Nephron (organoid): ENCODE measurements around the gene CSF2RB.
A peak's percentile ranks its signal among the peaks of the same experiment; 100 is the strongest.

ENCODE experiments used
- H3K27ac Mint-ChIP-seq, 3 experiments: 2 replicates each; pipeline ENCODE4 v1.8.0; 2020; ENCODE audit warnings: mixed read lengths in 3 of 3, mild to moderate bottlenecking in 2 of 3, moderate library complexity in 1 of 3
- H3K27me3 Mint-ChIP-seq: 2 replicates; pipeline ENCODE4 v1.8.0; 2021; ENCODE audit warnings: low read depth, mild to moderate bottlenecking, moderate library complexity, mixed read lengths
- H3K36me3 Mint-ChIP-seq: 2 replicates; pipeline ENCODE4 v1.8.0; 2020; ENCODE audit warnings: low read depth, mixed read lengths
- H3K4me1 Mint-ChIP-seq: 2 replicates; pipeline ENCODE4 v1.8.0; 2020; ENCODE audit warnings: mixed read lengths
- H3K4me3 Mint-ChIP-seq, 3 experiments: 2 replicates each; pipeline ENCODE4 v1.8.0; 2020; ENCODE audit warnings: mild to moderate bottlenecking in 3 of 3, mixed read lengths in 3 of 3, moderate library complexity in 2 of 3
- H3K9me3 Mint-ChIP-seq: 2 replicates; pipeline ENCODE4 v1.8.0; 2020; ENCODE audit warnings: mixed read lengths
- TF ChIP-seq, protein P1 (sequence below), 3 experiments: fragments of 200-600 bp; sonication (generic); IDR thresholded peaks; one replicate each; pipeline ENCODE4 v1.5.0; 2021; ENCODE audit warnings: antibody characterized with exemption in 3 of 3; ENCODE audit not compliant: unreplicated experiment in 3 of 3

CSF2RB gene

GRCh38 chr22:36926721-36927435 is 13.4 kb downstream of the CSF2RB start:
- no peak overlapping the region for H3K4me3 Mint-ChIP-seq
- H3K9me3 Mint-ChIP-seq, result no peaks in the 10 kb centered on the region
- TF ChIP-seq, protein P1, sequence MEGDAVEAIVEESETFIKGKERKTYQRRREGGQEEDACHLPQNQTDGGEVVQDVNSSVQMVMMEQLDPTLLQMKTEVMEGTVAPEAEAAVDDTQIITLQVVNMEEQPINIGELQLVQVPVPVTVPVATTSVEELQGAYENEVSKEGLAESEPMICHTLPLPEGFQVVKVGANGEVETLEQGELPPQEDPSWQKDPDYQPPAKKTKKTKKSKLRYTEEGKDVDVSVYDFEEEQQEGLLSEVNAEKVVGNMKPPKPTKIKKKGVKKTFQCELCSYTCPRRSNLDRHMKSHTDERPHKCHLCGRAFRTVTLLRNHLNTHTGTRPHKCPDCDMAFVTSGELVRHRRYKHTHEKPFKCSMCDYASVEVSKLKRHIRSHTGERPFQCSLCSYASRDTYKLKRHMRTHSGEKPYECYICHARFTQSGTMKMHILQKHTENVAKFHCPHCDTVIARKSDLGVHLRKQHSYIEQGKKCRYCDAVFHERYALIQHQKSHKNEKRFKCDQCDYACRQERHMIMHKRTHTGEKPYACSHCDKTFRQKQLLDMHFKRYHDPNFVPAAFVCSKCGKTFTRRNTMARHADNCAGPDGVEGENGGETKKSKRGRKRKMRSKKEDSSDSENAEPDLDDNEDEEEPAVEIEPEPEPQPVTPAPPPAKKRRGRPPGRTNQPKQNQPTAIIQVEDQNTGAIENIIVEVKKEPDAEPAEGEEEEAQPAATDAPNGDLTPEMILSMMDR (IDR thresholded peaks at IDR 0.05; ENCODE audit: unreplicated experiment in 3 of 3), result no peak
- peaks cover 14% of the 10 kb centered on the region for H3K27me3 Mint-ChIP-seq
- H3K36me3 Mint-ChIP-seq, result no peaks in the 10 kb centered on the region
- H3K4me1 Mint-ChIP-seq, result peaks cover 24% of the 10 kb centered on the region
- H3K27ac Mint-ChIP-seq, result no peak overlapping the region

- Mint-ChIP-seq H3K4me3 (no peak overlapping the region), H3K27ac (peak overlapping the region in 1 of 3 experiments; percentile 14), H3K27me3 (peaks cover 14% of the 10 kb centered on the region), H3K36me3 (no peaks in the 10 kb centered on the region), H3K9me3 (no peaks in the 10 kb centered on the region), H3K4me1 (peaks cover 24% of the 10 kb centered on the region)
- TF ChIP-seq, protein P1 (IDR thresholded peaks at IDR 0.05; ENCODE audit: unreplicated experiment in 3 of 3), result no peak
Observed at GRCh38 chr22:36927671-36928070, 14.2 kb downstream of the CSF2RB start.

DNA sequence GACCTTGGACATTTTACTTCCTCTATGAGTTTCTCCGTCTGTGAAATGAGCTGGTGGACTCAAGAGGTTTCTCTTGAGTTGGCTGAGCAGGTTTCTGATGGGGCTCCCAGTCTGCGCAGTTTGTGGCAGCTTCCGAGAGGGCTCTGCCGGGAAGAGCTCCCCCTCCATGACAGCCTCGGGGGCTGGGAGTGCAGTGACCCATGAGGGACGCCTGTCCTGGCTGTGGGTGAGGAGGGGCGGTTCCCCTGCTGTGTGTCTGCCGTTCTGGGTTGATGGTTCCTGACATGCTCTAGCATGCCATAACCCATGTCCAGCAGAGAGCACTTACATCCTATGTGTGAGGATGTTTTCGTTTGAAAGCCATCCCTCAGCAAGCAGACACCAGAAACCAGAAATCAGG is 14.8 kb downstream of the CSF2RB start:
- H3K9me3 Mint-ChIP-seq, result no peaks in the 10 kb centered on the region
- no peak overlapping the region for H3K4me3 Mint-ChIP-seq
- peak overlapping the region in 1 of 3 experiments; percentile 30 for H3K27ac Mint-ChIP-seq
- peaks cover 14% of the 10 kb centered on the region for H3K27me3 Mint-ChIP-seq
- TF ChIP-seq, protein P1 (IDR thresholded peaks at IDR 0.05; ENCODE audit: unreplicated experiment in 3 of 3), result no peak
- peaks cover 24% of the 10 kb centered on the region for H3K4me1 Mint-ChIP-seq
- no peaks in the 10 kb centered on the region for H3K36me3 Mint-ChIP-seq

DNA sequence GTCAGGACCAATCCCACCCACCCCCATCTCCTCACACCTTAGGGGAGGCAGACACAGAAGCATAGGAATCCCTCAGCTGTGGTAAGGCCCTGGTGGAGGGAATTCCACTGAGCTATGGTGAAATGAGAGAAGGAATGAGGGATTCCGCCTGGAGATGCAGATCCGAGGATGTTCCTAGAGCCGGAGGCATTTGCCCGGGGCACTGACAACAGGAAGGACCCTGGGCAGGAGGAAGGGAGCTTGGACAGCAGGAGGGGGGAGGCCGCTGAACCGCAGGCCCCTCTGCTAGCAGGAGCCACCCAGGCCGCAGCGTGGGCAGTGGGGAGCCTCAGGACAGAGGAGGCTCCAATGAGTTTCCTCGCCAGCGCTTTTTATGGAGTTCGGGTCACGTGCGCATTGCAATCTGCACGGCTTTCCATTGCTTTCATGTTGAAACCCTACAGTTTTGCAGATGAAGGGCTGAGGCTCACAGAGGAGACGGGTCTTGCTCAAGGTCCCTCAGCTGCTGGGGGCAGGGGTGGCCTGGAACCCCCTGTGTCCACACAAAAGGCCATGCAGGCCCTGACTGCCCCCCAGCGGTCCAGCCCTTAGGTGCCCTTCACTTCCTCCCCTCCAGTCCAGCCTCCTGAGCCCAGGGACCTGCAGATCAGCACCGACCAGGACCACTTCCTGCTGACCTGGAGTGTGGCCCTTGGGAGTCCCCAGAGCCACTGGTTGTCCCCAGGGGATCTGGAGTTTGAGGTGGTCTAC is 15.5 kb downstream of the CSF2RB start:
- no peak overlapping the region for H3K4me3 Mint-ChIP-seq
- no peaks in the 10 kb centered on the region for H3K9me3 Mint-ChIP-seq
- peaks cover 24% of the 10 kb centered on the region for H3K4me1 Mint-ChIP-seq
- TF ChIP-seq, protein P1 (IDR thresholded peaks at IDR 0.05; ENCODE audit: unreplicated experiment in 3 of 3), result no peak
- H3K27me3 Mint-ChIP-seq, result peaks cover 14% of the 10 kb centered on the region
- H3K36me3 Mint-ChIP-seq, result no peaks in the 10 kb centered on the region
- H3K27ac Mint-ChIP-seq, result peak overlapping the region in 1 of 3 experiments; percentile 30

- H3K27ac Mint-ChIP-seq, result peak overlapping the region in 1 of 3 experiments; percentile 32
- H3K27me3 Mint-ChIP-seq, result peaks cover 14% of the 10 kb centered on the region
- TF ChIP-seq, protein P1 (IDR thresholded peaks at IDR 0.05; ENCODE audit: unreplicated experiment in 3 of 3), result no peak
- H3K36me3 Mint-ChIP-seq, result no peaks in the 10 kb centered on the region
- no peak overlapping the region for H3K4me3 Mint-ChIP-seq
- H3K4me1 Mint-ChIP-seq, result peaks cover 24% of the 10 kb centered on the region
- H3K9me3 Mint-ChIP-seq, result no peaks in the 10 kb centered on the region
Observed at GRCh38 chr22:36929621-36930020, 16.2 kb downstream of the CSF2RB start.
